ENCODE measurements around the gene OR6C1. TPM values are rescaled to one million over a fixed set of nuclear protein-coding genes. Genes with fewer than 3 reads are reported as not detected.

The OR6C1 gene
- total and polyA plus RNA-seq, 11 donors = not detected

GRCh38 chr12:55362675-55363074 is 48.5 kb downstream of the OR6C1 start, which contains the start of gene OR6C75:
TSS of gene OR6C75 (plus strand) at chr12:55362975. CDS start at chr12:55365111, 2,136 bp downstream.
- 85 to 89% (median 87%) methylated on average over 4 of the region's 4 CpGs for WGBS, 4 donors
- TF ChIP-seq CTCF (IDR thresholded peaks at IDR 0.05) (no peak), POLR2A (IDR thresholded peaks at IDR 0.05) (no peak)
- H3K36me3 ChIP-seq = no peaks in the 10 kb centered on the region
- H3K4me3 ChIP-seq = no peak within 1 kb of the TSS
- H3K9me3 ChIP-seq = no peaks in the 10 kb centered on the region
- H3K27ac ChIP-seq = no peak within 1 kb of the TSS
- ATAC-seq = no peak
- H3K27me3 ChIP-seq = no peaks in the 10 kb centered on the region
- intact Hi-C loops (cut with DNase I) = no loop called here
- H3K4me1 ChIP-seq = no peaks in the 10 kb centered on the region
- DNase-seq = no peak

- Histone ChIP-seq H3K27ac (no peak overlapping the region), H3K36me3 (no peaks in the 10 kb centered on the region), H3K27me3 (no peaks in the 10 kb centered on the region), H3K4me1 (no peaks in the 10 kb centered on the region), H3K9me3 (no peaks in the 10 kb centered on the region), H3K4me3 (no peak overlapping the region)
- DNase-seq (no peak), ATAC-seq (no peak)
- intact Hi-C loops (cut with DNase I) = no loop called here
- WGBS, 4 donors = 52 to 59% (median 55%) methylated on average over 3 of the region's 3 CpGs
- TF ChIP-seq POLR2A (IDR thresholded peaks at IDR 0.05) (no peak), CTCF (IDR thresholded peaks at IDR 0.05) (no peak)
These were observed 50.9 kb downstream of the OR6C1 start for GRCh38 chr12:55365086-55365485.

Other genes starting within 250 kb of the OR6C1 start
- gene OR9K2, start 187.9 kb upstream of the OR6C1 start, total RNA-seq = not detected
- gene OR9K2, start 187.9 kb upstream of the OR6C1 start, polyA plus RNA-seq = not detected
- not detected for gene OR10A7, start 93.3 kb upstream of the OR6C1 start, total RNA-seq
- gene OR10A7, start 93.3 kb upstream of the OR6C1 start, polyA plus RNA-seq = not detected
- gene OR6C74, start 69.7 kb upstream of the OR6C1 start, total RNA-seq = not detected
- not detected for gene OR6C74, start 69.7 kb upstream of the OR6C1 start, polyA plus RNA-seq
- gene OR6C6, start 17.8 kb upstream of the OR6C1 start, total RNA-seq = not detected
- not detected for gene OR6C6, start 17.8 kb upstream of the OR6C1 start, polyA plus RNA-seq
- not detected for gene OR6C3, start 16.4 kb downstream of the OR6C1 start, total RNA-seq
- not detected for gene OR6C3, start 16.4 kb downstream of the OR6C1 start, polyA plus RNA-seq
- gene OR6C75, start 48.6 kb downstream of the OR6C1 start, total RNA-seq = not detected
- not detected for gene OR6C75, start 48.6 kb downstream of the OR6C1 start, polyA plus RNA-seq
- gene OR6C65, start 86.2 kb downstream of the OR6C1 start, total RNA-seq = not detected
- gene OR6C65, start 86.2 kb downstream of the OR6C1 start, polyA plus RNA-seq = not detected
- not detected for gene OR6C76, start 111.9 kb downstream of the OR6C1 start, total RNA-seq
- gene OR6C76, start 111.9 kb downstream of the OR6C1 start, polyA plus RNA-seq = not detected
- not detected for gene OR6C2, start 129.7 kb downstream of the OR6C1 start, total RNA-seq
- gene OR6C2, start 129.7 kb downstream of the OR6C1 start, polyA plus RNA-seq = not detected
- gene OR6C70, start 155.8 kb downstream of the OR6C1 start, total RNA-seq = not detected
- gene OR6C70, start 155.8 kb downstream of the OR6C1 start, polyA plus RNA-seq = not detected
- gene OR6C68, start 178.0 kb downstream of the OR6C1 start, total RNA-seq = not detected
- gene OR6C68, start 178.0 kb downstream of the OR6C1 start, polyA plus RNA-seq = not detected
- not detected for gene OR6C4, start 235.3 kb downstream of the OR6C1 start, total RNA-seq
- not detected for gene OR6C4, start 235.3 kb downstream of the OR6C1 start, polyA plus RNA-seq

Data from heart left ventricle (tissue), 16 donors.